CD4-positive, CD25-positive, alpha-beta regulatory T cell (primary cell): ENCODE measurements around the gene GPT2. TPM values are rescaled to one million over a fixed set of nuclear protein-coding genes. Genes with fewer than 3 reads are reported as not detected.
"Not testable (repeated sequence)": the region's sequence is repeated elsewhere in the genome, so short reads cannot be mapped to it uniquely, and the experiment has no call there.

Experiments used
- ATAC-seq, 2 donors: fragments of 150-1000 bp; cut with Tn5 transposase; one replicate each; pipeline ENCODE4 v1.10.0; 2021; ENCODE audit warnings: low read depth in 2 of 2, moderate number of reproducible peaks in 2 of 2, moderate library complexity in 1 of 2
- DNase-seq, 3 donors: peaks; one replicate each; pipeline versions ENCODE4 v3.0.0 to v3.0.0-alpha.2; 2012 to 2022; ENCODE audit warnings: mixed read lengths in 1 of 3
- H3K27ac ChIP-seq: one replicate; pipeline ENCODE4 v1.7.0; 2013; ENCODE audit warnings: mild to moderate bottlenecking, low read length; ENCODE audit not compliant: insufficient read depth, poor library complexity, severe bottlenecking
- H3K27me3 ChIP-seq: one replicate; pipeline ENCODE4 v1.7.0; 2013; ENCODE audit warnings: low read length; ENCODE audit not compliant: control insufficient read depth, insufficient read depth
- H3K36me3 ChIP-seq: one replicate; pipeline ENCODE4 v1.7.0; 2013; ENCODE audit warnings: mild to moderate bottlenecking, low read length, moderate library complexity; ENCODE audit not compliant: control insufficient read depth, insufficient read depth
- H3K4me1 ChIP-seq: 2 replicates; pipeline ENCODE4 v1.7.0; 2013; ENCODE audit warnings: mild to moderate bottlenecking, low read length; ENCODE audit not compliant: insufficient read depth, control insufficient read depth, poor library complexity, severe bottlenecking
- H3K4me3 ChIP-seq: one replicate; pipeline ENCODE4 v1.7.0; 2013; ENCODE audit warnings: low read depth, mild to moderate bottlenecking, low read length, moderate library complexity
- H3K9me3 ChIP-seq, 2 experiments: 1 replicate in 1 of 2; 2 replicates in 1 of 2; pipeline ENCODE4 v1.7.0; 2013; ENCODE audit warnings: low read length in 2 of 2, mild to moderate bottlenecking in 1 of 2, moderate library complexity in 1 of 2; ENCODE audit not compliant: control insufficient read depth in 2 of 2
- H3K27ac Mint-ChIP-seq, 3 donors: one replicate each; pipeline ENCODE4 v1.8.0; 2020 to 2022; ENCODE audit warnings: mild to moderate bottlenecking in 3 of 3, mixed read lengths in 3 of 3, moderate library complexity in 2 of 3
- H3K27me3 Mint-ChIP-seq: one replicate; pipeline ENCODE4 v1.8.0; 2022; ENCODE audit warnings: mild to moderate bottlenecking, mixed read lengths
- H3K36me3 Mint-ChIP-seq: one replicate; pipeline ENCODE4 v1.8.0; 2020; ENCODE audit warnings: mixed read lengths
- H3K4me1 Mint-ChIP-seq, 4 donors: one replicate each; pipeline ENCODE4 v1.8.0; 2020 to 2022; ENCODE audit warnings: mixed read lengths in 4 of 4, mild to moderate bottlenecking in 1 of 4
- H3K4me3 Mint-ChIP-seq, 4 donors: one replicate each; pipeline ENCODE4 v1.8.0; 2020 to 2022; ENCODE audit warnings: mild to moderate bottlenecking in 4 of 4, mixed read lengths in 4 of 4, moderate library complexity in 3 of 4
- H3K9me3 Mint-ChIP-seq, 7 donors: one replicate each; pipeline ENCODE4 v1.8.0; 2020 to 2022; ENCODE audit warnings: mixed read lengths in 7 of 7, mild to moderate bottlenecking in 3 of 7, moderate library complexity in 2 of 7
- polyA plus RNA-seq, 4 donors: library from polyadenylated mRNA; unstranded; fragments of 300-500 nt; fragmentation: Illumina TruSeq; gene quantifications; one replicate each; pipeline ENCODE4 v1.2.3, GENCODE V29; 2021
- total RNA-seq: library from RNA; stranded (reverse); gene quantifications from one replicate; pipeline ENCODE4 v1.2.3, GENCODE V29; 2022

GPT2 gene
- total and polyA plus RNA-seq, 5 donors from 2014 or later: 0.33 to 0.81 (median 0.39) TPM

DNA sequence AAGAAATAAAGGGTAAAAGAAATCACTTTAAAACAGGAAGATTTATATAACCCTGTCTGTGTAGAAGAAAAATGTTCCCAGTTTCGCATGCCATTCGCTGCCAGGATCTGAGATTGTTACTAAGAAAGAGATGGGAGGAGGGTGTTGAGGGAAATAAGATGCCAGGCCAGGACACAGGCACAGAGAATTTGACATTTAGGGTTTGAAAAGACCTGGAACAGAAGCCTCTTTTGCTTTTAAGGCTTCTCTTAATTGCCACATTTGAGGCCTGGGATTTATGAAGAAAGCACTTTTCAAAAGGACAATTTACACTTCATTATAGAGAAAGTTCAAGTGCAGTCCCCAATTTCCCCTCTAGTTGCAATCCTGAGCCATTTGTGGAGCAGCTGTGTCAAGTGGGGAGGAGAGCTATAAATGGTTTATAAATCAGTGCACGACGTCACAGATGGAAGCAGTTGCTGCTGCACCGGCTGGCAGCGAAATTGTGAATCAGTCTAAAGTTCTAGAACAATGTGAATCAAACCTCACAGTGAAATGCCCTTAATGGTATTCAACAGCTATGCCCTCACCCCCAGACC is 26.7 kb upstream of the GPT2 start:
- no peak overlapping the region for H3K4me3 Mint-ChIP-seq
- H3K27ac Mint-ChIP-seq: peak overlapping the region in 1 of 3 donors; percentile 62
- no peak for ATAC-seq
- Histone ChIP-seq H3K9me3 (no peaks in the 10 kb centered on the region), H3K36me3 (no peaks in the 10 kb centered on the region), H3K4me3 (no peak overlapping the region), H3K27ac (no peak overlapping the region), H3K27me3 (no peaks in the 10 kb centered on the region), H3K4me1 (no peaks in the 10 kb centered on the region)
- H3K36me3 Mint-ChIP-seq: no peaks in the 10 kb centered on the region
- DNase-seq: peak in 1 of 3 donors; percentile 42
- H3K4me1 Mint-ChIP-seq: peaks cover 0 to 6% (median 4%) of the 10 kb centered on the region in 4 donors
- H3K9me3 Mint-ChIP-seq: no peaks in the 10 kb centered on the region
- peaks cover 22% of the 10 kb centered on the region for H3K27me3 Mint-ChIP-seq

GRCh38 chr16:46858151-46858550 is 26.0 kb upstream of the GPT2 start:
- Mint-ChIP-seq H3K27ac (peak overlapping the region in 1 of 3 donors; percentile 62), H3K4me3 (no peak overlapping the region), H3K27me3 (peaks cover 17% of the 10 kb centered on the region), H3K36me3 (no peaks in the 10 kb centered on the region), H3K4me1 (peaks cover 0 to 6% (median 4%) of the 10 kb centered on the region in 4 donors), H3K9me3 (no peaks in the 10 kb centered on the region)
- no peak overlapping the region for H3K27ac ChIP-seq
- H3K4me3 ChIP-seq: no peak overlapping the region
- no peaks in the 10 kb centered on the region for H3K36me3 ChIP-seq
- ATAC-seq (no peak), DNase-seq (no peak)
- H3K9me3 ChIP-seq: no peaks in the 10 kb centered on the region
- no peaks in the 10 kb centered on the region for H3K27me3 ChIP-seq
- no peaks in the 10 kb centered on the region for H3K4me1 ChIP-seq

DNA sequence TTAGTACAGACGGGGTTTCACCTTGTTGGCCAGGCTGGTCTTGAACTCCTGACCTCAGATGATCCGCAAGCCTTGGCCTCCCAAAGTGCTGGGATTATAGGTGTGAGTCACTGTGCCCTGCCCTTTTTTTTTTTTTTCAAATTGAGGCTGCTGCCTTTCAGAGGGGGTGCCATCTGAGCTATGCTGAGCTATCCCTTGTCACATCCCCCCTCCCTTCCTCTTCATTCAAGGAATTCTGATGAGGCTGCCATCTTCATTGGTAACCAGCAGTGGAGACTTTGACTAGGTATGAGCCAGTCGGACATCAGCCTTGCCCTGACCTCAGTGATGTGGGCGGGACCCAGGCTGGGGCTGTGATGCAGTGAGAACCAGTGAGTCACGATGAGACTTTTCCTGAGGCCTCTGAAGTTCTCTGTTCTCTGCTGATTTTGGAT is 24.4 kb upstream of the GPT2 start:
- no peak for DNase-seq

GRCh38 chr16:46862555-46863447 is 21.4 kb upstream of the GPT2 start:
- Mint-ChIP-seq H3K4me3 (no peak overlapping the region), H3K36me3 (no peaks in the 10 kb centered on the region), H3K4me1 (peaks cover 5 to 17% (median 12%) of the 10 kb centered on the region in 4 donors), H3K27me3 (peaks cover 4% of the 10 kb centered on the region), H3K27ac (peak overlapping the region in 1 of 3 donors; percentile 36), H3K9me3 (peaks cover 0 to 4% (median 0%) of the 10 kb centered on the region in 7 donors)
- no peak for DNase-seq
- no peak overlapping the region for H3K4me3 ChIP-seq
- no peak overlapping the region for H3K27ac ChIP-seq
- no peak for ATAC-seq
- no peaks in the 10 kb centered on the region for H3K36me3 ChIP-seq
- peaks cover 3% of the 10 kb centered on the region for H3K4me1 ChIP-seq
- H3K27me3 ChIP-seq: no peaks in the 10 kb centered on the region
- no peaks in the 10 kb centered on the region for H3K9me3 ChIP-seq

More for the DNA sequence above, 24.4 kb upstream of the GPT2 start:
- Histone ChIP-seq H3K4me1 (peaks cover 3% of the 10 kb centered on the region), H3K4me3 (no peak overlapping the region), H3K36me3 (no peaks in the 10 kb centered on the region), H3K27ac (no peak overlapping the region), H3K9me3 (no peaks in the 10 kb centered on the region), H3K27me3 (no peaks in the 10 kb centered on the region)
- Mint-ChIP-seq H3K27ac (no peak overlapping the region), H3K4me3 (no peak overlapping the region), H3K27me3 (peaks cover 17% of the 10 kb centered on the region), H3K36me3 (no peaks in the 10 kb centered on the region), H3K9me3 (no peaks in the 10 kb centered on the region), H3K4me1 (peaks cover 5 to 17% (median 12%) of the 10 kb centered on the region in 4 donors)
- ATAC-seq: no peak

DNA sequence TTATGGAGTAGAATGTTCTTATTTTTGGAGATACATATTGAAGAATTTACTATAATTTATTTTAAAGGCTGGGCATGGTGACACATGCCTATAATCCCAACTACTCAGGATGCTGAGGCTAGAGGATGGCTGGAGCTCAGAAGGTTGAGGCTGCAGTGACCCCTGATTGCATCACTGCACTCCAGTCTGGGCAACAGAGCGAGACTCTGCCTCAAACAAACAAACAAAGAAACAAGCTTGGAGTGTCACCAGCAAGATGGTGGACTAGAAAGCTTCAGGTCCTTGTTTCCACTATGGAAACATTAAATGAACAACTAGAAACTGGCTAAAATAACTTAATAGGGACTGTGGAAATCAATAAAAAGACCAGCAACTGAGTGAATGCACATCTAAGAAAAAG is 17.9 kb upstream of the GPT2 start:
- H3K27me3 ChIP-seq: no peaks in the 10 kb centered on the region
- peaks cover 3% of the 10 kb centered on the region for H3K4me1 ChIP-seq
- Mint-ChIP-seq H3K9me3 (peaks cover 0 to 8% (median 0%) of the 10 kb centered on the region in 7 donors), H3K27me3 (no peaks in the 10 kb centered on the region), H3K36me3 (no peaks in the 10 kb centered on the region), H3K4me1 (peaks cover 0 to 14% (median 10%) of the 10 kb centered on the region in 4 donors), H3K27ac (no peak overlapping the region), H3K4me3 (no peak overlapping the region)
- H3K9me3 ChIP-seq: no peaks in the 10 kb centered on the region
- DNase-seq (no peak), ATAC-seq (no peak)
- H3K4me3 ChIP-seq: no peak overlapping the region
- H3K27ac ChIP-seq: no peak overlapping the region
- H3K36me3 ChIP-seq: no peaks in the 10 kb centered on the region

DNA sequence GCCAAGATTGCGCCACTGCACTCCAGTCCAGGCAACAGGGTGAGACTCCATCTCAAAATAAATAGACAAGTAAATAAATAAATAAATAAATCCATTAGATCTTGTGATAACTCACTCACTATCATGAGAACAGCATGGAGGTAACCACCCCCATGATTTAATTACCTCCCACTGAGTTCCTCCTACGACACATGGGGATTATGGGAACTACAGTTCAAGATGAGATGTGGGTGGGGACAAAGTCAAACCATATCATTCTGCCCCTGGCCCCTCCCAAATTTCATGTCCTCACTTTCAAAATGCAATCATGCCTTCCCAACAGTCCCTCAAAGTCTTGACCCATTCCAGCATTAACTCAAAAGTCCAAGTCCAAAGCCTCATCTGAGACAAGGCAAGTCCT is 16.7 kb upstream of the GPT2 start:
- H3K27ac Mint-ChIP-seq, H3K4me3 ChIP-seq, H3K9me3 Mint-ChIP-seq, H3K9me3 ChIP-seq, DNase-seq, H3K4me1 ChIP-seq, H3K4me3 Mint-ChIP-seq, H3K27me3 Mint-ChIP-seq, H3K27ac ChIP-seq, H3K36me3 Mint-ChIP-seq, H3K27me3 ChIP-seq, ATAC-seq, H3K36me3 ChIP-seq: not testable (repeated sequence)
- peaks cover 0 to 12% (median 10%) of the 10 kb centered on the region in 4 donors for H3K4me1 Mint-ChIP-seq

GRCh38 chr16:46868891-46869290 is 15.3 kb upstream of the GPT2 start:
- H3K4me3 ChIP-seq, H3K4me1 ChIP-seq, H3K27ac Mint-ChIP-seq, H3K4me1 Mint-ChIP-seq, H3K4me3 Mint-ChIP-seq, ATAC-seq, DNase-seq, H3K27me3 ChIP-seq, H3K9me3 Mint-ChIP-seq, H3K27me3 Mint-ChIP-seq, H3K36me3 Mint-ChIP-seq, H3K9me3 ChIP-seq, H3K27ac ChIP-seq, H3K36me3 ChIP-seq: not testable (repeated sequence)
